HG03378 (cell line): ENCODE data around the gene GNAS.

Source experiments
- ATAC-seq: cut with Tn5 transposase; IDR thresholded peaks from one replicate; pipeline ENCODE4 v1.9.1; 2021; ENCODE audit warnings: mild to moderate bottlenecking, moderate library complexity; ENCODE audit not compliant: unreplicated experiment

Gene GNAS

GRCh38 chr20:58895448-58896180, 43.1 kb downstream of the GNAS start:
- no peak for ATAC-seq

- ATAC-seq = no peak
These were observed 44.3 kb downstream of the GNAS start for GRCh38 chr20:58896820-58897219.

DNA sequence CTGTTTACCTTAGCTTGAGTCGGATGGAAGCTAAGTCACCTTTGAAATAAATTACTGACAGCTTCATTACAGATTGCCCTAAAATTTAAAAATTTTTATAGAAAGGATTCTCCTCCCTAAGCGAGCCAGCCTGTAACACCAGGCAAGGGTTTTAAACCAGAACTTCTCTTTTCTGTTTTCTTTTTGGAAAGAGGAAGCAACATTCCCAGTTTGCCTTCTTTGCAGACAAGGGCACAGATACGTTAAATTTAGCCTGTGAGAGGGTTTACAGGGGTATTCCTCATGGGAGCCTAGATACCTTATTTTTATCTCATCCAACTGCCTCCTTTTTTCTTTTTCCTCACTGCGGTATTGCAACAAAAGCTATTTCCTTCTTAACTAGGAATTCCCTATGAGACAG, 45.0 kb downstream of the GNAS start:
- no peak for ATAC-seq

GRCh38 chr20:58898629-58899408, 46.3 kb downstream of the GNAS start:
- no peak for ATAC-seq

DNA sequence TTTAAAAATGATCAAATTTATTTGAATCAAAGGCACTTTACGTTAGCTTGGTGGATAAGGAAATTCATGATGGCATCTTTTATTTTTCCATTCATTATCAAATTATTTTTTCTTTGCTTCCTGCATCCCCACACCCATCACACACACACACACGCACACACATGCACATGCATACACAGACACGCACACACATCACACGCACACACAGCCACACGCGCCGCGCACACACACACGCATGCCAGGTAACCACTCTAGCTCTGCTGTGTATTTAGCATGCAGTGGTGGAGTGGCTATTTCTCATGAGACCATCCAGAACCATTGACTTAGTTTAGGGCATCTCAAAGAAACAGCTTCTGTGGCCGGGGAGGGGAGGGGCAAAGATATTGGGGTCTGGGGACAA, 47.0 kb downstream of the GNAS start:
- no peak for ATAC-seq

GRCh38 chr20:58900397-58900796, 47.9 kb downstream of the GNAS start:
- ATAC-seq = no peak

DNA sequence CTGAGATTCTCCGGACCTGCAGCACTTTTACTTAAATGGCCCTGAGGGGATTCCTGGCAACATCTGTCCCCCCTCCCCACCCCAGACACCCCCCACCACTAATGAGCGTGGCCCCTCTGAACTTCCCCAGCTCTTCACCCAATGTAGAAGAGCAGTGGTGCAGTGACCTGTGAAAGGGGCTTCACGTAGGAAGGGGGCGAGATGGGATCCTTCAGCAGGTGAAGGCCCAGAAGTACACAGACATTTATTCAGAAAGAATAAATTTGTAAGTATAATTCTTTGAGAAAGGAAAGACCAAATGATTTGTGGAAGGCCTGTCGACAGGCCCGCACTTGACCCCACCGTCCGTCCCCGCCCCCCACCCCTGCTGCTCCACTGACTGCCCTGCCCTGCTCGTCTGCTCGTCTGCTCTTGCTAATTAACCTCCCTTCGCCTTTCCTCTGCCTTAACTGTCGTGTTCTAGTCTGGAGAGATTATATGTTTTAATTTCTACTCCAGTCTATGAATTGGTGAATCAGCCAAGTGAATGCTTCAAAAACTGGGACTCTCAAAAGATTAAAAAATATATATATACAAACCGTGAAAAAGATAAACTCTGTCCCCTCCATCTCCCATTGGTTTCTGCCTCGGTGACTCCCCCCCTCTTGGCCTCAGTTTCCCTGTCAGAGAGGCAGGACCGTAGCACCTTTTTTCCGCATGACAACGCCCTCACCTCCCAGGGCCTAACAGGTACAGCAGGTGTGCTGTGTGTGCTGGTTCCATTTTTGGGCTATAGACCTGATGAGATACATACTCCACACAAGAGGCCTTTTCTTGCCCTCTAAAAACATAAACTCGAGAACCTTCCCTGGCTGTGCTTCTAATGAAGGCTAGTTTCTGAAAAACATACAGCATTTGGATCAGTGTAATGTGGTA, 49.2 kb downstream of the GNAS start:
- no peak for ATAC-seq

DNA sequence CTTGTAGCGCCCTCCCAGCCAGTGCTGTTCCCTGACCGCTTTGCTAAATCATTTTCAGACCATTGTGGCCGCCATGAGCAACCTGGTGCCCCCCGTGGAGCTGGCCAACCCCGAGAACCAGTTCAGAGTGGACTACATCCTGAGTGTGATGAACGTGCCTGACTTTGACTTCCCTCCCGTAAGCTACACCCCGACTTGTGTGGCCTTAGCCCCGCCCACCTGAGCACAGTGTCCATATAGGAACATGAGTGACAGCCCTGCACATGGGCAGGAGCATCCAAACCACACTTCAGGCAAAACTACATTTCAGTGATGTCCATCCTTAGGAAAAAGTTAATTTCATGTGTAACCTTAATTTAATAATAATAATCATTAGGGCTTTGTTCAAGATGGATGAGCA, 51.1 kb downstream of the GNAS start:
- ATAC-seq = no peak

DNA sequence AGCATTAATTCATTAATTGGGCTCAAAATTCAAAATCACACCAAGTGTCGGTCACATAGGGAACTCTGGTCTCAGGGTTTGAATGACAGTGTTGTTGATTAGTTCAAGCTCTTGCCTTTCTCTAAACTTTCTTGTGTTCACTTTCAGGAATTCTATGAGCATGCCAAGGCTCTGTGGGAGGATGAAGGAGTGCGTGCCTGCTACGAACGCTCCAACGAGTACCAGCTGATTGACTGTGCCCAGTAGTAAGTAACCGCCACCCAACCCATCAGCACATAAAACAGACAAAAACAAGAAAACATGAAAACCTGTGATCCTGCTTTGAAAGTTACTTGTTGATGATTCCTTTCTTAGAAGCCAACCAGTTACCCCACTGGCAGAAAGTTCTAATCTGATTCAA, 52.7 kb downstream of the GNAS start:
- ATAC-seq = no peak

GRCh38 chr20:58906111-58906510, 53.6 kb downstream of the GNAS start:
- ATAC-seq = no peak

DNA sequence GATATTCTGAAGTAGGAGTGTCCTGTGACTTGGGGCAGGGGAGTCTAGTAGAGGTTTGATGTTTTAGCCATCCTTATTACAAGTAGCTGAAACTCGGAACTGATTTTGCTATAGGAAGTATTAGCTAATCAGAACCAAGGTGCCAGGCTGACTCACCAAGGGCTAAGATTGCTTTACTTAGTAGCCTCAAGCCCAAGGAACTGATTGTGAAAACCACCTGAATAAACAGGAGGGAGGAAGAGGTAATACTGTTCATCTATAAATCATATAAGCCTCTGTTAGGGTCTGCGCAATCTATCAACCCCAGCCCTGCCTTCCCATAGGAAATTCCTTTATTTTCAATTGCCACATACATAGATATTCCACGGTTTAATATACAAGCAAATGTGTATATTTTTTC, 54.4 kb downstream of the GNAS start:
- no peak for ATAC-seq

DNA sequence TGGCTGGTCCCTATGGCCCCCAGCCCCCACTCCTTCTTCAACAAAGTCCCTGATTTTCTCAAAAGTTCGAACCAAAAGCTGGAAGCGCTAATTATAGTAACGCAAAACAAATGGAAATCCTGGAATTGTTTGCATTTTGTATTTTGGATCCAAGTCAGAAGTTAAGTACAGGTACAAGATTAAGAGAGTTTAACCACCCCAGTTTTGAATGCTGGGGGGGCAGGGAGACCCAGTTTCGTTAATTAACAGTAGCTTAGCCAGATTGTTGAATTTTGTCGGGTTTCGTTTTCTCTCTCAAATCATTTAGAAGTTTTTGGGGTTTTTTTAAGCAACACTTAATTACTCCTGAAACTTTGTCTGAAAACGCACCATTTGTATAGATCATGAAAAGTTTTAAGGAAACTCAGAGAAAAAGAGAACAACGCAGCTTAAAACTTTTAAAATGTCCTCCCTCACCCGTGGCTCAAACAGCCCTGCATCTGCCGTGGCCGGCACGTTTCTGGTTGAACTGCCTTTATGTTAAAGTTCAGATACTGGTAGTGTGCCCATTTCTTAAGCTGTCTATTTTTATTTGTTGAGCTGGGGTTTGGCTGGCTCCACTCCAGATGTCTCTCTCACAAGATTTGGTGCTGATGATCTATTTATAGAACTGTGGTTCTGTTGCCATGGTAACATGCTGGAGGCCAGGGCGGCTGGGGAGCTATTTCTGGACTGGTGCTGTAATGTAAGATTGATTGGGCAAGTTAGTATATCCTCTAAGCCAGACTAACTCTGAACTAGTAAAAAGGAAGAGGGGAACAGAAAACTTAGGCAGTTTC, 55.0 kb downstream of the GNAS start:
- ATAC-seq = peak; percentile 85

DNA sequence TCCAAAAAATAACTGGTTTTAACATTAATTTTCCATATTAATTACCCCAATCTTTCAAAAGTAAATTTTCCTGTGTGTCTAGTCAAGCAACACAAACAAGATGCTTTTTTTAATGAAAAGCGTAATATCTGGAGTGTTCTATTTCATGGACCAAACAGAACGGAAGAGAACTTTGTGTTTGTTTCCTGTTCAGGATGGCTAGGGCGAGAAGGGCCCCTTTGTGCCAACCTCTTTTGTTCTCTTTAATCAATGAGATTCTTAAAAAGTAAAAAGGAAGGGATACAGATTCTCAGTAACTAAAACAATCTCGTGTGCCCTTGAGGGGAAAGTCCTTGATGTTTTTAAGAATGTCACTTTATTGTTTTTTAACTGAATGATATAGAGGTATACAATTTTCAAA, 55.7 kb downstream of the GNAS start:
- ATAC-seq = no peak

DNA sequence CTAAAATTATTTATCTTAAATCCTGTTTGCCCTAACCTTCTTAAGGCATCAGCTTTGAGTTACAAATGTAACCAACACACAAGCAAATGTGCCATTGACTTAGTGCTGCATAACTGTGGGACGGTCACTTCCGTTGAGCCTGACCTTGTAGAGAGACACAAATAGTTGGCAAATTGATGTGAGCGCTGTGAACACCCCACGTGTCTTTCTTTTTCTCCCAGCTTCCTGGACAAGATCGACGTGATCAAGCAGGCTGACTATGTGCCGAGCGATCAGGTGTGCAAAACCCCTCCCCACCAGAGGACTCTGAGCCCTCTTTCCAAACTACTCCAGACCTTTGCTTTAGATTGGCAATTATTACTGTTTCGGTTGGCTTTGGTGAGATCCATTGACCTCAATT, 56.4 kb downstream of the GNAS start:
- no peak for ATAC-seq

- no peak for ATAC-seq
These were observed 57.1 kb downstream of the GNAS start for GRCh38 chr20:58909585-58909984.

DNA sequence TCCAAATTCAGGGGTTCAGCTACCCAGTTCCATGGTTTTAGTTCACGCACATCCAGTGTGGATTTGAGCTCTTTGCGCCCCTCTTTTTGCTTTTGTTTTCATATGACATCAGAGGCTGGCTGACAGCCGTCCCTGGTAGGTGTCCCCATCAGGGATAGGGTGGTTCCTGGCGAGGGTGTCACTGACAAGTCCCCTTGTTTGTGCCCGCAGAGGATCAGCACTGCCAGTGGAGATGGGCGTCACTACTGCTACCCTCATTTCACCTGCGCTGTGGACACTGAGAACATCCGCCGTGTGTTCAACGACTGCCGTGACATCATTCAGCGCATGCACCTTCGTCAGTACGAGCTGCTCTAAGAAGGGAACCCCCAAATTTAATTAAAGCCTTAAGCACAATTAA, 58.0 kb downstream of the GNAS start:
- ATAC-seq = no peak

DNA sequence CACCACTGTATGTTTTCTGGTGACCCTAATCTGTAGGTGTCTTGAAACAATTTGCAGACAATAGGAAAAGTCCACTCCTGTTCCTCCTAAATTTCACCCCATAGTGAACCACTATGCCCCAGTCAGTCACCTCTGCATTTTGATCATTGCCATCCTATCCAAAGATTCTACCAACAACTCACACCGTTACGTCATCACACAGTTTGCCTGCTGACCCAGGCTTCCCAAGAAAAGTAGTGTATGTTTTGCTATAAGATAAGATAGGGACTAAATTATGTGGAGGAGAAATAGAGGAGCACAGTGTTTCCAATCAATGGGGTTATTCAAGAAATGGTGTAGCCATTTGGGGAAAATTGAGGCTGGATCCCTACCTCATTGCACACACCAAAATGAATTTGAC, 58.8 kb downstream of the GNAS start:
- ATAC-seq = no peak

- no peak for ATAC-seq
These were observed 59.5 kb downstream of the GNAS start for GRCh38 chr20:58911970-58912369.

GRCh38 chr20:58913079-58913478, 60.6 kb downstream of the GNAS start:
- ATAC-seq = no peak

GRCh38 chr20:58918621-58919020, 66.1 kb downstream of the GNAS start:
- ATAC-seq = no peak

DNA sequence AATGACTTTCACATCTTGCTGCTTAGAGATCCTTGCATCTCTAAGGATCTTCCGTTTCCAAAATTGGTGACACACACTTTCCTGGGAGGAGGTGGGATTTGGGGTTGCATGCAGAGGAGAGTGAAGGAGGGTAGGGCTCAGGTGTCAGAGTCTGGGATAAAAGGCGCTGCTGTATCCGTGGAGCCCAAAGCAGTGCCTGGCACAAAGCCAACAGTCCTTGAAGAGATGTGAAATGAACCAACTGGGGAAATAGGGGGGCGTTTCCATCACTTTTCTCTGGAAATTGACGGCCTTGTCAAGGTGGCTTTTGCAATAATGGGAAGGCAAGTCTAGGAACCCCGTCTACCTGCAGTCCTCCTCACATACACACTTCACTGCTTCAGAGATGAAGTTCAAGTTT, 69.0 kb downstream of the GNAS start:
- ATAC-seq = no peak
